ENCODE data around the gene SUGCT.
A peak's percentile ranks its signal among the peaks of the same experiment; 100 is the strongest.

GRCh38 chr7:40579401-40579800 is 444.6 kb downstream of the SUGCT start:
- TF ChIP-seq, protein P1, sequence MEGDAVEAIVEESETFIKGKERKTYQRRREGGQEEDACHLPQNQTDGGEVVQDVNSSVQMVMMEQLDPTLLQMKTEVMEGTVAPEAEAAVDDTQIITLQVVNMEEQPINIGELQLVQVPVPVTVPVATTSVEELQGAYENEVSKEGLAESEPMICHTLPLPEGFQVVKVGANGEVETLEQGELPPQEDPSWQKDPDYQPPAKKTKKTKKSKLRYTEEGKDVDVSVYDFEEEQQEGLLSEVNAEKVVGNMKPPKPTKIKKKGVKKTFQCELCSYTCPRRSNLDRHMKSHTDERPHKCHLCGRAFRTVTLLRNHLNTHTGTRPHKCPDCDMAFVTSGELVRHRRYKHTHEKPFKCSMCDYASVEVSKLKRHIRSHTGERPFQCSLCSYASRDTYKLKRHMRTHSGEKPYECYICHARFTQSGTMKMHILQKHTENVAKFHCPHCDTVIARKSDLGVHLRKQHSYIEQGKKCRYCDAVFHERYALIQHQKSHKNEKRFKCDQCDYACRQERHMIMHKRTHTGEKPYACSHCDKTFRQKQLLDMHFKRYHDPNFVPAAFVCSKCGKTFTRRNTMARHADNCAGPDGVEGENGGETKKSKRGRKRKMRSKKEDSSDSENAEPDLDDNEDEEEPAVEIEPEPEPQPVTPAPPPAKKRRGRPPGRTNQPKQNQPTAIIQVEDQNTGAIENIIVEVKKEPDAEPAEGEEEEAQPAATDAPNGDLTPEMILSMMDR (conservative IDR thresholded peaks at IDR 0.05; ENCODE audit: low read length), result peak; percentile 28; the same call in 1 of the 2 replicates
- no peak for TF ChIP-seq EZH2phosphoT487 (IDR thresholded peaks at IDR 0.05; ENCODE audit: borderline replicate concordance)
